ENCODE results near the gene ANKRD63.
A peak's percentile ranks its signal among the peaks of the same experiment; 100 is the strongest.

The ANKRD63 gene

GRCh38 chr15:40282869-40283614 lies at the start of gene ANKRD63:
ANKRD63 (minus strand) TSS chr15:40283064; CDS start chr15:40282586, 478 bp downstream.
- DNase-seq (ENCODE audit: insufficient read length, low spot score) (peak; percentile 59), FAIRE-seq (no peak)

- no peak for DNase-seq (ENCODE audit: insufficient read length, low spot score)
- FAIRE-seq = no peak
Measured at GRCh38 chr15:40332113-40332781, 49.4 kb upstream of the ANKRD63 start.

- FAIRE-seq (no peak), DNase-seq (ENCODE audit: insufficient read length, low spot score) (no peak)
Measured at GRCh38 chr15:40331637-40332036, 48.8 kb upstream of the ANKRD63 start.

- FAIRE-seq (no peak), DNase-seq (ENCODE audit: insufficient read length, low spot score) (no peak)
Measured at GRCh38 chr15:40331026-40331425, 48.2 kb upstream of the ANKRD63 start.

GRCh38 chr15:40330368-40330836 lies 47.5 kb upstream of the ANKRD63 start:
- FAIRE-seq (no peak), DNase-seq (ENCODE audit: insufficient read length, low spot score) (no peak)

GRCh38 chr15:40329804-40330203 lies 46.9 kb upstream of the ANKRD63 start:
- no peak for FAIRE-seq
- no peak for DNase-seq (ENCODE audit: insufficient read length, low spot score)

- FAIRE-seq (no peak), DNase-seq (ENCODE audit: insufficient read length, low spot score) (no peak)
Measured at GRCh38 chr15:40328751-40329150, 45.9 kb upstream of the ANKRD63 start.

GRCh38 chr15:40328176-40328575 lies 45.3 kb upstream of the ANKRD63 start:
- FAIRE-seq = no peak

GRCh38 chr15:40327457-40327856 lies 44.6 kb upstream of the ANKRD63 start:
- no peak for FAIRE-seq

More at GRCh38 chr15:40328176-40328575, 45.3 kb upstream of the ANKRD63 start:
- no peak for DNase-seq (ENCODE audit: insufficient read length, low spot score)

GRCh38 chr15:40325700-40326099 lies 42.8 kb upstream of the ANKRD63 start:
- FAIRE-seq = no peak
- no peak for DNase-seq (ENCODE audit: insufficient read length, low spot score)

More at GRCh38 chr15:40327457-40327856, 44.6 kb upstream of the ANKRD63 start:
- no peak for DNase-seq (ENCODE audit: insufficient read length, low spot score)

GRCh38 chr15:40325188-40325587 lies 42.3 kb upstream of the ANKRD63 start:
- FAIRE-seq (no peak), DNase-seq (ENCODE audit: insufficient read length, low spot score) (no peak)

GRCh38 chr15:40323953-40324937 lies 41.4 kb upstream of the ANKRD63 start:
- FAIRE-seq = peak; percentile 11
- DNase-seq (ENCODE audit: insufficient read length, low spot score) = no peak

GRCh38 chr15:40323239-40323952 lies 40.5 kb upstream of the ANKRD63 start, which contains the start of gene INAFM2:
INAFM2 (plus strand) TSS chr15:40323692; CDS start chr15:40324056, 364 bp downstream.
- DNase-seq (ENCODE audit: insufficient read length, low spot score) (peak; percentile 100), FAIRE-seq (peak; percentile 82)

GRCh38 chr15:40322531-40323238 lies 39.8 kb upstream of the ANKRD63 start:
- FAIRE-seq = no peak
- no peak for DNase-seq (ENCODE audit: insufficient read length, low spot score)

- DNase-seq (ENCODE audit: insufficient read length, low spot score) = peak; percentile 62
- peak; percentile 90 for FAIRE-seq
Measured at GRCh38 chr15:40320931-40321371, 38.1 kb upstream of the ANKRD63 start.

GRCh38 chr15:40320409-40320808 lies 37.5 kb upstream of the ANKRD63 start:
- FAIRE-seq (no peak), DNase-seq (ENCODE audit: insufficient read length, low spot score) (no peak)

GRCh38 chr15:40317580-40317979 lies 34.7 kb upstream of the ANKRD63 start:
- no peak for DNase-seq (ENCODE audit: insufficient read length, low spot score)
- FAIRE-seq = no peak

- no peak for FAIRE-seq
- DNase-seq (ENCODE audit: insufficient read length, low spot score) = no peak
Measured at GRCh38 chr15:40316931-40317330, 34.1 kb upstream of the ANKRD63 start.

GRCh38 chr15:40314723-40315276 lies 31.9 kb upstream of the ANKRD63 start:
- no peak for DNase-seq (ENCODE audit: insufficient read length, low spot score)
- FAIRE-seq = no peak
